ENCODE measurements around the gene PPP1R14D.

DNA sequence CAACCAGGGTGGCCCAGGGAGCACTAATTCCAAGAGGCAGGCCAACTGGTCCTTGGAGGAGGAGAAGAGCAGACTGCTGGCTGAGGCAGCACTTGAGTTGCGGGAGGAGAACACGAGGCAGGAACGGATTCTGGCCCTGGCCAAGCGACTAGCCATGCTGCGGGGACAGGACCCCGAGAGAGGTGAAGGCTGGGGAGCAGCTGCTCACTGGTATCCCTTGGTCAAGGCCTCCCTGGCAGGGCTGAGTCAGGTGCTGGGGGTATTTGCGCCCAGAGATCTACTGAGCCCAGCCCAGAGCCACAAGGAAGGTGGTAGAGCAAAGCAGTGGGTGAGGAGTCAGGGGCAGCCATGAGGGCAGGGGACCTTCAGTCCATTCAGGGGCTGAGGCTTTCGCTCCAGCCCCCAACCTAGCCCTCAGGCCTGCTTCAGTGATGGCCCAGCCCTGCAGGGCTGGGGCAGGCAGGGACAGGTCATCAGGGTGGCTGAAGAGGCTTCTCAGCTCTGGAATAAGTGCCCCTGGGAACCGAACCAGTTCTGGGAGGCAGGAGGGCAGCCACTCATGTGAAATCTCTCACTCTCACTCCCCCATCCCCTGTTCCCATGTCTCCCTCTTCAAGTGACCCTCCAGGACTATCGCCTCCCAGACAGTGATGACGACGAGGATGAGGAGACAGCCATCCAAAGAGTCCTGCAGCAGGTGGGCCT, 15.6 kb downstream of the PPP1R14D start:
- no peak for TF ChIP-seq CTCF (IDR thresholded peaks at IDR 0.05)
- no peak for TF ChIP-seq POLR2A (IDR thresholded peaks at IDR 0.05)
